Cerebellar cortex (tissue), 1 donor: Measurements from ENCODE around the gene PHF2.

Experiments
- DNase-seq: peaks from one replicate; pipeline ENCODE4 v3.0.0-alpha.2; 2015; ENCODE audit warnings: low spot score

PHF2 gene

DNA sequence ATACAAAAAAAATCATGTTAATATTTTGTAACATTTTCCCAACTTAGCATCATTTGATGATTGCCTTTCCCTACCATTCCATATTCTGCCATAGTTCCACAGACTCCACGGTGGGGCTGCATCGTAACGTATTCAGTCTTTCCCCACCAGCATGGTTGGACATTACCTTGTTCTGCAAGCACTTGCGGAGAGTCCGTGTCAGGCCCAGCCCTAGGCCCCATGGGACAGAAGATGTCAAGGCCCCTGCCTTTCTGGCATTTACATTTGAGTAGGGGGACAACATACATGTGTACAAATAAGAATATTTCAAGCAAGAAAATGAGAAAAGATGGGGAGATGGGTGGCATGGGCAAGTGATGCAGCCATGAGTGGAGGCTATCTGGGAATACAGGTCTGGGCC is 8.2 kb upstream of the PHF2 start:
- DNase-seq = no peak

DNA sequence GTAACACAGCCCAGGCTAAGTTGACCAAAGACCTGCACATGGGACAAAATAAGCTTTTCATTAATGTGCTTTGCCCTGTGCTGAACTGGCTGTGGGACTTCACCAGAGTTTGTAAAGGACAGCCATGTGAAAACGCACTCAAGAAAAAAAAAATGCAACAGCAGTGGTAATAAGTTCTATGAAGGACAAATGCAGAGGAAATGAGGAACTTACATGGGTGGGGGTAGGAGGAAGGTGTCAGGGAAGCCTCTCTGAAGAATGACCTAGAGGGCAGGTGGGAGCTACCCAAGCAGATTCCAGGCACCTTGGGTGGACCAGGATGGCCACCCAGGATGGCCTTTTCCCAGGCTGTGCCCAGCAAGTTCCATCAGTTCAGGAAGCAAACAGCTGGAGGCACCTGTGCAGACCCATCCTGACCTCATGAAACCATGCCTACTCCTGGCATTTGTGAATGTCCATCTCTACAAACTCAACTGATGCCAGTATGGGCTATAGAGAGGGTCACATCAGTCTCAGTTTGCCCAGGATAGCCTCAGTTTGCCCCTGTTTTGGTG is 6.7 kb upstream of the PHF2 start:
- no peak for DNase-seq

GRCh38 chr9:93572221-93572620 is 4.2 kb upstream of the PHF2 start:
- DNase-seq = no peak

DNA sequence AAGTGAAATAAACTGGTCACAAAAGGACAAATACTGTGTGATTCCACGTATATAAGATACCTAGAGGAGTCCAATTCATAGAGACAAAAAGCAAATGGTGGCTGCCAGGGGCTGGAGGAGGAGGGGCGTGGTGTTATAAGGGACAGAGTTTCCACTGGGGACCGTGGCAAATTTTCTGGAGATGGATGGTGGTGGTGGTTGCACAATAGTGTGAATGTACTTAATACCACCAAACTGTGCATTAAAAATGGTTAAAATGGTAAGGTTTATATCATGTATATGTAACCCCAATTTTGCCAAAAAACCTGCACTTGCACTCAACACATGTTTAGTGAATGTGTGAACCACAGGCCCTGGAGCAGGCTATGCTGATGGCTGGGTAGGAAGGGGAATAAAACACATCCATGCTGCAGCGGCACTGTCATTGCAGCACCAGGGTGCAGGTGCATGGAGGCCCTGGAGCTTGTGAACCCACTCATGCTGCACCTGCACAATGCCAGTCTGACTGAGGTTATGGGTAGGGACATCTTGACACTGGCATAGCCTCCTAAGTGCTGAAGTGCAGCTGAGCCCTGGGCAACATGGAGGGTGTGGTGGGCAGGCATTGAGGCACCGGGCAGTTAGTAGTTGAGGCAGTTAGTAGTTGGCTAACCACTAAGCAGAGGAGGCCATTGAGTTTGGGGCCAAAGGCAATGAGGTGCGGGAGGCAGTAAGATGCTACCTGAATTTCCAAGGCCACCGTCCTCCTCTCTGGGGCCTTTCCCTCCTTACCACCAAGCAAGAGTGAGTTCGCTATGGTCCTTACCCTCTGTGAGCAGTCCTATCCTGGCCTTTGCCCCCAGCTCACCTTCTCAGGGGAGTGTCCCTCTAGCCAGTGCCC is 3.5 kb upstream of the PHF2 start:
- DNase-seq = no peak

DNA sequence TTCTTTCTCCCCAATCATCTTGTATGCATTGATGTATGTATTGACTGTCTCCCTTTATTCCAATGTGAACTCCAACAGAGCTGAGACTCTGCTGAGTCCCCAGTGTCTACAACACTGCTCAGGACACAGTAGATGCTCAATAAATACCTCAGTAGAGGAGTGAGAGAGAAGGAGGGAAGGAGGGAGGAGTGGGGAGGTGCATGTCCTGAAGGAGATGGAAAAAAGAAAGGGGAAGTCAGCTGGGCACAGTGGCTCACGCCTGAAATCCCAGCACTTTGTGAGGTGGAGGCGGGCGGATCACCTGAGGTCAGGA is 2.9 kb upstream of the PHF2 start:
- DNase-seq = no peak

DNA sequence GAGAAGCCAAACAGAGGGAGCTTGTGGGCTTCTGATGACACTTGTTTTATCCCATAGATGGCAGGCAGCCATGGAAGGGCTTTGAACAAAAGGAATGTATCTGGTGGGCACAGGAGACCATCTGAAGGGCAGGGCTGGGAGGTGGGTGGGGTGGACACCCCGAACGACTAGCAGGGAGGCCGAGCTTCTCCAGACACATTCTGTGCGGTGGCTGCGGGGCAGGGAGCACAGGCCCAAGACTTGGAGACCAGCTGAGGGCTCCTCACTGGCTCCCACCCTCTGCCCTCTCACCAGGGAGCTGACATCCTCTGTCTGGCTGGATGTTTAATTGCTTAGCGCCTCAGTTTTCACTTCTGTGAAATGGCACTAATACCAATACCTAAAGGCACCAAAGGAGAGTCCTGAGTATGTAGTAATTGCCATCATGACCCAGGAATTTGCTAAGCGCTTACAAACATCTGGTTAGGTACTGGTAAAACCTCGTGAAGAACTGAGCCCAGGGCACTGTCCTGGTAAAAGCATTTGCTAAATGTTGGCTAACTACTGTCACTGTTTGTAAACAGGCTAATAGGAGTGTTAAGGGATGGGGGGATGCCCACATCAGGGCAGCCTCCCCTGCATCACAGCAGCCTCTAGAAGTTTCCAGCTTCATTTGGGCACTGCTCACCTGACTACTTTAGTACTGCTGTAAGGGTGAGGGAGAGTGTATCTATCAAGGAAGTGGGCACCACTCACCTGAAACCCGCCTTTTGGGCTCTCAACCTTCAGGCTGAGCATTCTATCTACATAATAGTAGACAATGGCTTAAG is 2.1 kb upstream of the PHF2 start:
- no peak for DNase-seq

DNA sequence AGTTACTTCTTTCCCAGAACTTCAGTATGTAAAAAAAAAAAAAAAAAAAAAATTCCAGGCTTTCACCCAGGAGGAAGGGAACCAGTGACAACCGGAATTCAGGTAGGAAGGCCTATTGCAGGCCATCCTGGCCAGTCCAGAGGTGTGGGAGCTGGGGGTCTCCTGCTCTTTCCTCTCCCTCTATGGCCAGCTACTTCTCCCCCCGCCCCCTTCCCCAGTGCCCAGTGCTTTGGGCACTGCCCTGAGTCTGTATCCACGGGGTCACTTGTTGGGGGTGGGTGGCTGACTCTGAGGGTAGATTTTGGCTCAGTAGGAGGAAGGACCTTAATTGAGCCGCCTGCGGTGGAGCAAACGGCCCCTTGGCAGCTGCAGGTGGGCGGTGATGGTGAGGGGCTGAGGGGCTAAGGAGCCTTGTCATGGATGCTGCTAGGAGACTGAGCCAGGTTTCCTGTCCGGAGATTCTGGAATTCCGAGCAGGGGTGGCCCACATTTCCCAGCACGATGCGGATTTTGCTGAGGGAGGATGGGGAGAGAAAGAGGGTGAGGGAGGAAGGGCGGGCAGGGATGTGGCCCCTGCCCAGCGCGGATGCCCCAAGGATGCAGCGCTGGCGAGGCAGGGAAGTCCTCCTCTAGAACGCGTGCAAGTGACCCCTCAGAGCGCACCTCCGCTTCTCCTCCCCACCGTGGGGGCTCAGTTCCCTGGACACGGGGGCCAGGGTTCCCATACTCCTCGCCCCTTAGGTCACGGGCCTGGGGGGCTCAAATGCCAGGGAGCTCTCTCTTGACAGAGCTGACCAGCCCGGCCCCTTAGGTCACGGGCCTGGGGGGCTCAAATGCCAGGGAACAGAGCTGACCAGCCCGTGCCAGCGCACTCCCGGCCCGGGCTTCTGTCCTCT is 1.2 kb upstream of the PHF2 start:
- no peak for DNase-seq

DNA sequence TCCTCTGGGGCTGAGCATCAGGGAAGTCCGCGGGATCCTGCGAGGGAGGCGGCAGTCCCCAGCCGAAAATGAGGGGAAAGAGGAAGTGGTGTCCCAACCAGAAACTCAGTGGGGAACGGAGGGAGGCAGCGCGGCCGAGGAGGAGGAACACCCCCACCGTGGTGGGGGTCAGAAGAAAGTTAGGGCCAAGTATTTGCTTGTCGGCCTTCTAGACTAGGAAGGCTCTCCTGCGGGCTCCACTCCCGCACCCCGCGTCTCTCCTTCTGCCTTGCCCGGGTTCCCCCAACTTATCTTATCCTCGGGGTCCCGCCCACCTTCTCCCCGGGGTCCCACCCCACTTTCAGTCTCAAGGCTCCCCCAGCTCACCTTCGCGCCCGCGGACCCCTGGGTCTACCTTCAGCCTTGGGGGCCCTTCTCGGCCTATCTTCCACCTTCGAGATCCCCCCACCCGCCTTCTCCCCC is 557 bp upstream of the PHF2 start:
- no peak for DNase-seq

DNA sequence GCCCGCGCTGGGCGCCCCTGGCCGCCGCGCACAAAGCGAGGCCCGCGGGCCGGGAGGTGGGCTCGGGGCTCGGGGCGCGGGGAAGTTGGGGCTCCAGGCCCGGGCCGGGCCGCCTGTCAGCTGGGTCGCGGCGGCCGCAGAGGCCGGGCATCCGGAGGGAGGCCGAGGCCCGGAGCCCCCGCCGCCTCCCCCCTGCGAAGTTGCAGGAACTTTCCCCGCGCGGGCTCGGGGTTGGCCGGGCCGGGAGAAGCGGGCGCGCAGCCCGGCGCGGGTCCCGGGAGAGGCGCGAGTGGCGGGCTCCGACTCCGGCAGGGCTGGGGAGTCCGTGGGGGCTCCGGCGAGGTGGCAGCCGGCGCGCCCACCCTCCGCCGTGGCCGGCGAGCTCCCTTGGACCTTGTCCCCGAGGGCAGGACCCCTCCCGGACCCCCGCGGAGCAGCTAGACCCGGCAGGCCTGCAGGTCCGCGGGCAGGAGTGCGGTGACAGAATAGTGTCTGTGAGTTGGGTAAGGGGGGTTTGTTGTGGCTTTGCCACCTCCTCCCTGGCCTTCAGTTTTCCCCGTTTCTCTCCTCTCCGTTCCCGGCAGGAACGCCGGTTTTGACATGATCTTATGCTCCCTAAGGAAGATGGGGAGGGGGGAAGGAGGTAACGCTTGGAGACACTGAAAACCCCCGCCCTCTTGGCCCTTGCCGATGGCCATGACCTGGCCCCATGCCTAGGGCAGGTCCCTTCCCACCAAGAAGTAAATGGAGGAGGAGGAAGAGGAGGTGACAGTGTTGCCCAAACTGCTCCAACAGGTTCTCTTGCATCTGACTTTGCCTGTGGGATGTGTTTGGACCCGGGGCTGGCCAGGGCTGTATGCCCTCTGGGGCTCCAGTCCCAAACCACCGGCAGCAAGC is 942 bp downstream of the PHF2 start:
- DNase-seq = peak; percentile 31

DNA sequence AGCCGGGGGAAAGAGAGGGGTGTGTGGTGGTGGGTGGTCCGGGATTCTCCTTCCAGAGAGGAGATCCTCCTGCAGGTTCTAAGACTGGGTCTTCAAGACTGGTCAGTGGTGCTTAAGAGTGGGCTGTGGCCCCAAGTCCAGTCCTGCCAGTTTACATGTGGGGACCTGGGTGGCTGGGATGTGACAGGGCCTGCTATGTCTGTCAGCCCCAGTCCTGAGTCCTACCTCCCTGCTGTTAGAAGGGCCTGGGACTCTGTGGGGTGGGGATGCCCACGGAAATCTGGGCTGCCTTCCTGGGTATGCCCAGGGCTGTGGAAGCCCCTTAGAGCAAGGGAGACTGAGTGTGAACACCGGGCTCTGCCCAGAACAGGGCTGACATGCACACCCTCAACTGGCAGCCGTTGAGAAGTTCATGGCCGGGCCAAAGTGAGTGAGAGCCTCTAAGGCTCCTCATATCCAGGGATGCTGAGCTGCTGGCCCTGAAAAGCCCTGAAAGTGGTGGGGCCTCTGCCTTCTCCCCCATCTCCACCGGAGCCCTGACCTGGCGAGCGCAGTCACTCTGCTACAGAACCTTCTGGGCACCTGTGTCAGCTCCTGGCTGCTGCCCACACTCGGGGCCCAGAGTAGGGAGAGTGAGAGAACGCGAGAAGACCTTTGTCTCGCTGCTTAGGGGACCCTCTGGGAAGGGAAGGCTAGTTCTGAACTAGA is 1.7 kb downstream of the PHF2 start:
- DNase-seq = peak; percentile 41

DNA sequence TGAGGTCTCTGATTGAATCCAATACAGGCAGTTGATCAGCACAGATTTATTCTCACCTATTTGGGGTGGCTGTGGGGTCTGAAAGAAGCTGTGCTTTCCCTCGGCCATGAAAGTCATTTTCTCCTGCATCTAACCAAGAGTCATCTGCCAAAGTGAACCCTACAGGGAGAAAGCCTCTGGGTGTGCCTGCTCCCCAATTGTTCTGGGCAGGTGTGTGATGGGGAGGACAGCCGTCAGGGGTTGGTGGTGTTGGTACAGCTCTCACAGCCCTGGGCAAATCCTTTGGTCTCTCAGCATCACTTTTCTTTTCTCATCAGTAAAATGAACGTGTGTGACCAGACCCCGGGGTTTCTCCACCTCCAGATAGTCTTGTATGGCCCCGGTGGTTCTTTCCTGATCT is 2.5 kb downstream of the PHF2 start:
- no peak for DNase-seq

GRCh38 chr9:93579711-93580516 is 3.5 kb downstream of the PHF2 start:
- DNase-seq = peak; percentile 31

DNA sequence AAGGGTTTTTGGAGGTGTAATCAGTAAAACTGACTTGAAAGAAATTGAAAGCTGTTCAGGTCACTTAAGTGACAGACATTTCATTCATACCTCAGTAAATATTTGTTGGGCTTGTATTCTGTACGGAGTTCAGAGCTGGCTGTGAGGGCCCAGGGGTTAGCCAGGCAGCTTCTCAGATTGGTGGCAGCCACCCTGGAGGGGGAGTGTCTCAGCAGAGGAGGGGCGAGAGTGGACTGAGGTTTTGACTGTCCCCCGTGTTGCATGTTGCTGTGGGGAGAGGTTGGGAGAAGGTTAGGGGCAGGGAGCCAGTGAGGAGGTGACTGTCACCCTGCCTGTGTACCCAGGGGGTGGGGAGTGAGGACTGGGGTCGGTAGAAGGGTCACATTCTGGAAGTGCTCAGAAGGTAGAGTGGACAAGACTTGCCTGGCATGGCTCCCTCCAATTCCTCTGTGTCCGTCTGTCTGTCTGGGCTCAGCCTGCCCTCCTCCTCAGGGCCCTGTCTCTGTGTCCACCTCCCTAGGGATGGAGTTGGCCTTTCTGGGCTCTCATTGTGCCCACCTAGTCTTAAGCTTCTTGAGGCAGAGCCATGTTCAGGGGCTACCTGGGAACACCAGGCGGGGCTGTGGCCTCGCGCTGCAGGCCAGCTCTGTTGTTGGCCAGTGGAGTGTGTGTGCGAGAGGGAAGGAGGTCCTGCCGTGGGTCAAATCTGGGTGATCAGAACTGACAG is 4.4 kb downstream of the PHF2 start:
- no peak for DNase-seq

GRCh38 chr9:93582115-93582514 is 5.7 kb downstream of the PHF2 start:
- DNase-seq = peak; percentile 53

- DNase-seq = no peak
Observed at GRCh38 chr9:93582550-93582949, 6.2 kb downstream of the PHF2 start.

DNA sequence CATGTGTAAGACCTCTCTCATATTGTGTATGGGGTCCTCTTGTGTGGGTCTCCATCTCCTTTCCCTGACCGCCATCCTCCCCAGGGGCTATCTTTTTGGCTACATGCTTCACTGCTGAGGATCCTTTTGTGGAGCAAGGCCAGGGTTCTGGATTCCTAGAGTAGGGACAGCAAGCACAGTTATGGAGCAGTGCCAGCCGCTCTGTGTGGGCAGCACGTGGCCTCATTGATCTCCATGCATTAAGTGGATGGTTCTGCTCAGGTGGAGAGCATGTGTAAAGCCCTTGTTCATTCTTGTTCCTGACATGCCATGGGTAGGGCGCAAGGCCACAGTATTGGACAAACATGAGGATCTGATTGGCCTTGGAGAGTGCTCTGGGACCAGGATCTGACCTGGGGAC is 8.9 kb downstream of the PHF2 start:
- no peak for DNase-seq

DNA sequence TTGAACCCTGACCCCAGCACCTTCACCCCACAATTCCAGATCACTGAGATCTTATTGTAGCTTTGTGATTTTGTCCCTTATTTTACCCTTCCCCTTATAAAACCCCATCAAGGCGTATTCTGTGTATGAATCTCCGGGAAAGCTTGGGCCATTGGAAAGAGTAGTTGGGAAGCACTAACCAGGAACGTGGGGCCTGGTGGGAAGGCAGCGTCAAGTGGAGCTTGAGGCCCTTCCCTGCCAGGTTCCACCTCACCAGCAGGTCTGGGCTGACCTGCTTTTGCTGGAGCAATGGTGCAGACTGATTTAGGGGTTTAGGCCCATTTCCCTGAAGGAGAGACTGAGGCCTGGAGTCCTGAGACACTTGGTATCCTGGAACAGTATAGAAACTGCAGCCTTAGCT is 9.3 kb downstream of the PHF2 start:
- DNase-seq = no peak

GRCh38 chr9:93586290-93587057 is 10.1 kb downstream of the PHF2 start:
- DNase-seq = no peak
